Left lobe of liver (tissue), 2 donors: ENCODE measurements around the gene TMEM183A. TPM values are rescaled to one million over a fixed set of nuclear protein-coding genes. Genes with fewer than 3 reads are reported as not detected.

Source experiments
- ATAC-seq: fragments of 200-7000 bp; cut with Tn5 transposase; one replicate; pipeline ENCODE4 v1.9.1; 2020; ENCODE audit warnings: mild to moderate bottlenecking, moderate library complexity
- DNase-seq: peaks from one replicate; pipeline ENCODE4 v3.0.0-alpha.2; 2020; ENCODE audit warnings: low spot score
- total RNA-seq: library from RNA; stranded (reverse); gene quantifications from one replicate; pipeline ENCODE4 v1.2.1, GENCODE V29; 2021
- donor health status: DM: no; HTN: no; CAD: no; lungs with moderate emphysema.
- donor health status: DM: no; HTN: yes; CAD: no.

The TMEM183A gene
- total RNA-seq, 1 donor from 2014 or later: 30.1 TPM

DNA sequence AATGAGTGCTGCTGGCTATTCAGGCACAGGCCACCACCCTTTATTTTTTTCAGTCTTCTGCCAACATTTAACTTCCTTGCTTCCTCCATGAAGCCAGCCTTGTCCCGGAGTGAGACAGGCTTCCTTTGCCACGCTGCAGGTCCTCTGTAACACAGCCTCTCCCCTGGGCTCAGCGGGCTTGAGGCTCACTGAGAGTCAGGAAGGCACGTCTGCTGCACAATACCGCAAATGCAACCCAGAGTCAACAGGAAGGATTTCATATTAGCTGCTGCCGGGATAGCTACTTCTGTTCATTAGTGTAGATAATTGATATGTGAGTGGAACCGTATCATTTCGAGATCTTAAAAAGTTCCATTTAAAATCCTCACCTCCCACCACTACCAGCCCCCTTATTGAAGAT is 56.1 kb downstream of the TMEM183A start:
- DNase-seq (no peak), ATAC-seq (no peak)

DNA sequence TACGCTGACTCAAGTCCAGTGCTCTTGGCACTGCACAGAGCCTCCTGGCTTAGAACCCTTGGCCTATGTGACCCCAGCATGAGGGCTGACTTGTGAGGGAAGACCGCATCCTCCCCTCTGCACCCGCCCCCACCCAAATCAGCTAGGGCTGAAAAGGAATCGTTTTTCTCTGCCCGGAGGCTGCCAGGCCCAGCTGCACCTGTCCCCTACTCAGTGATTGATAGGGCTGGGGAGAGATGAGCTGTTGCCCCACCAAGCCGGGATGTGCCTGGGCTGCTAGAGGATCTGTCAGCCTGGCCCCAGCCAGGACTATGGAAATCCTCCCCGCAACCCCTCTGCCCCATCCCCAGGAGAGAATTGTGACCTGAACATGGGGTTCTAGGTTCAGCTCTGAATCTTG is 58.0 kb downstream of the TMEM183A start:
- ATAC-seq: no peak

DNA sequence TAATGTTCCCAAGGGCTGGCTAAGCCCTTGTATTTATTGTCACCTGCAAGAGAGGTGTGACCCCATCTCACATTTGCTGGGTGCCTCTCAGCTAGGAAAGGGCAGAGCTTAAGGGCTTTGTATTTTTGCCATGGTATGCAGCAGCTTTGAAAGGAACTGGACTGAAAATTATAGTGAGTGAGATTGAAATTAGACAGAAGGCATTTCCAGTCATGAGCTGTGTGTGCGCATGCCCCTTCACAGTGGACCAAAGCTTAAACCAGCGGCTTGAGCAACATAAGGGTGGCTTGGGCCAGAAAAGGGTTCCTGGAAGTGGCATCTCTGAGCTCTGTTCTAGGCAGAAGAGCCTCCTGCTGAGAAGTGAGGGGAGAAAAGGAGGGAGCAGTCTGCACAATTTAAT is 58.8 kb downstream of the TMEM183A start:
- no peak for ATAC-seq

More for the DNA sequence above, 58.0 kb downstream of the TMEM183A start:
- DNase-seq: no peak

DNA sequence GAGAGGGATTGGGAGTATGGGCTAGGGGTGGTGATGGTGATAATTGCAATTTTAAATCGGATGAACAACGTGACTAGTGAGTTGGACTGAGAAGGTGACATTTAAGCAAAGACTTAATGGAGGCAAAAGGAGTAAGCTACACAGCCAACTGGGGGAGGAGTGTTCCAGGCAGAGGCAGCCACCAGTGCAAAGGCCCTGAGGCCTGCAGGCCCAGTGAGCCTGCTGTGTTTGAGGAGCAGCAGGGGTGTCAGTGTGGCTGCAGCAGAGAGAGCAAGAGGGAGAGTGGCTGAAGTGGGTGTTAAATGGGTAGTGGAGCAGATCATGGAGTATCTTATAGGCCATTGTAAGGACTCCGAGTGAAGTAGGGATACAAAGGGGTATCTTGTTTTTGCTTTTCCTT is 59.8 kb downstream of the TMEM183A start:
- no peak for ATAC-seq

More for the DNA sequence above, 58.8 kb downstream of the TMEM183A start:
- DNase-seq: no peak

DNA sequence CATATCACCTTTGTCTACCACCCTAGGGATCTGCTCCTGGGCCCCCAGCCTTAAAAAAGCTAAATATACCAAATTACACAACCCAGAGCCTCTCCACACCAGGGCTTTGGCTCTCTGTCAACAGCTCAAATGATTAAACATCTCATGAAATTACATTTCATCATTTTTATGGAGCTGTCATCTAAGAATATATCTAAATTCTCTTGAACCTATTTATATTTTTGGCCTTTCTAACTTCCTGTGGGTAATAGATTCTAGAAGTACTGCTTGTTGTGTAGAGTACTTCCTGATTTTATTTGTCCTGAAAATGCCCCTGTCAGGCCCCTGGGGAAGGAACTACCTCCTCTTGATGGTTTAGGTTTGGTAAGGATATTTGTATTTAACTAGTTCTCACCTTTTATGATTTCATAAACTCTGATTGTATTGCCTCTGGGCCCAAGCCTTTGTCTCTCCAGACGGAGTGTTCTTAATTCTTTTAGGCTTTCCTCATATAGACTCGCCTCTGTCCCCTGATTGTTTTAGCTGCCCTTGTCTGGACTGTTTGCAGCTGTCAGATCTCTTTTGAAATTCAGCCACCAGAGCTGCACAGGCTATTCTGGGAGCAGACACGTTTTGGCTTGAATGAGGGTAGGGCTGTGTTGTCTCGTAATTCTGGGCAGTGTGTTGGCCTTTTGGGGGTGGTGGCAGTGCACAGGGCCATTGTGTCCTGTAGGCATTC is 62.0 kb downstream of the TMEM183A start:
- ATAC-seq: no peak
- DNase-seq: no peak

More for the DNA sequence above, 59.8 kb downstream of the TMEM183A start:
- DNase-seq: no peak

DNA sequence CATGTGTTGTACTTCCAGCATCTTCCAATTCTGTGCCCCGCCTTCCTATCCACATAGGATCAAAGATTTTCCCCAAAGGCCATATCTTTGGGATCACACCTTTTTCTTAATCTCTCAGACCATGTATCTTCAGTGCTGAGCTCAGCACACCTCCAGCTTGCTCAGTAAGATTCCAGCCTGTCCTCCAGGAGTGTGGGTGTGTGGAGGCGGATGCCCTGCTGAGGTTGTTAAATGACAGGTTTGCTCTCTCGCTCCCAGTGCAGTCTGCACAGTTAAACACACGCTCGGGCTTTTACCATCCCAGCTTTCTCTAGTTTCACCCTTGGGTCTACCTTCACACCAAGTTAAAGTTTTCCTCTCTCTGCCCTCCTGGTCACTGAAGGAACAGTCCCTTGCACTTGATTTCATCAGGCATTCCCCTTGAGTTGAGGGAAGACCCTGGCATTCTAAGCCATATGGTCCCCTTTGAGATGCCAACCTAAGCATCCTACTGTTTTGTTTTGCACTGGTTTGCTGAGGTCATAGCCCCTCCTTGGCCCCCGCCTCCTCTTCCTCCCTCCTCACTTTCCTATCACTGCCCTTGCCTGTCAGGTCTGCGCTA is 64.9 kb downstream of the TMEM183A start:
- DNase-seq (no peak), ATAC-seq (no peak)

DNA sequence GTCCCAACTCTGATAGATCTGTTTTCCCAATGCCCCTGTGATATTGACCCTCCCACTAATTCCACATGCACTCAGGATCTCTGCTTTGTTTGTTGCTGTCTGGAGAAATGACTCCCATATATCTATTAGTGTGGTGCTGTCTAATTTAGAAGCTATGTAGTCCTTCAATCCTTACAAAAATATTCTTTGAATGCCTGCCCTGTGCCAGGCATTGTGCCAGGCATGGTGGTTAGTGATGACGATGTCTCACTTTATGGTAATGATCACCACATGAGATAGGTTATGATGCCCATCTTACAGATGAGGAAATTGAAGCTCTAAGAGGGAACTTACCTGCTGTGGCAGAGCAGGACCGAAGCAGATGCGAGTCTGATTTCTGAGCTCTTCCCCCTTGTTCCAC is 65.7 kb downstream of the TMEM183A start:
- DNase-seq (no peak), ATAC-seq (no peak)

DNA sequence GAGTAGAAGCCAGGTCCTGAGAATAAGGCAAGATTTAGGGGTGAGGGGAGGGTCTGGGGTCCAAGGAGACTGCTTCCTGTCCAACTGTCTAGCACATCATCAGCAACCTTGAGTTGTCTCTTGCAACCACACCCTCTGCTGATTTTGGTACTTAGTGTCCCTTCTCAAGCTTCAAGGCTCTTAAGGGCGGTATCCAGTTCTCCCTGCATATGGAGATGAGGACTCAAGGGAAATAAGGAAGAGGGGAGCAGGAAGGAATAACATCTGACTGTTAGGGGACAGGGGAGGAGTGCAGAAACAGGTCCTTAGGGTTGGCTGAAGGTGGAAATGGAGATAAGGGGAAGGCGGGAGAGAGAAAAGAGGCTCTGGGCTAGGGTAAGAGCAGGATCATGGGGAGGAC is 66.3 kb downstream of the TMEM183A start:
- DNase-seq: no peak
- ATAC-seq: no peak

Other genes with a start within 250 kb of the TMEM183A start
- 17.1 TPM for gene KDM5B, start 199.0 kb upstream of the TMEM183A start, total RNA-seq
- 0.65 TPM for gene PCAT6, start 196.4 kb upstream of the TMEM183A start, total RNA-seq
- 4.6 TPM for gene RABIF, start 118.2 kb upstream of the TMEM183A start, total RNA-seq
- gene KLHL12, start 80.1 kb upstream of the TMEM183A start, total RNA-seq: 12.3 TPM
- gene ADIPOR1, start 49.1 kb upstream of the TMEM183A start, total RNA-seq: 58.9 TPM
- gene CYB5R1, start 40.1 kb upstream of the TMEM183A start, total RNA-seq: 34.7 TPM
- gene PPFIA4, start 19.1 kb downstream of the TMEM183A start, total RNA-seq: 0.78 TPM
- not detected for gene MYOG, start 78.6 kb downstream of the TMEM183A start, total RNA-seq
- 0.53 TPM for gene ADORA1, start 120.4 kb downstream of the TMEM183A start, total RNA-seq
- gene MYBPH, start 168.5 kb downstream of the TMEM183A start, total RNA-seq: not detected
- 60.6 TPM for gene CHI3L1, start 179.3 kb downstream of the TMEM183A start, total RNA-seq
- 0.28 TPM for gene CHIT1, start 222.3 kb downstream of the TMEM183A start, total RNA-seq